BLaER1 treated with 17β-estradiol and CSF1 and Interleukin-3, amounts not matched to agents 10 nM and 100 nM (cell line): Measurements from ENCODE around the gene TENM4.
A peak's percentile ranks its signal among the peaks of the same experiment; 100 is the strongest.

Experiments
- H3K27ac ChIP-seq, 11 experiments: shearing (Covaris generic); formaldehyde crosslinking; 2 replicates each; pipeline ENCODE4 v1.8.1; 2022
- H3K27me3 ChIP-seq, 11 experiments: shearing (Covaris generic); formaldehyde crosslinking; 2 replicates each; pipeline ENCODE4 v1.8.1; 2022
- H3K36me3 ChIP-seq, 11 experiments: shearing (Covaris generic); formaldehyde crosslinking; 2 replicates each; pipeline ENCODE4 v1.8.1; 2022
- H3K4me1 ChIP-seq, 10 experiments: shearing (Covaris generic); formaldehyde crosslinking; 2 replicates each; pipeline ENCODE4 v1.8.1; 2022
- H3K4me2 ChIP-seq, 11 experiments: shearing (Covaris generic); formaldehyde crosslinking; 2 replicates each; pipeline ENCODE4 v1.8.1; 2022
- H3K4me3 ChIP-seq, 10 experiments: shearing (Covaris generic); formaldehyde crosslinking; 2 replicates each; pipeline ENCODE4 v1.8.1; 2022
- H3K9ac ChIP-seq, 11 experiments: shearing (Covaris generic); formaldehyde crosslinking; 2 replicates each; pipeline ENCODE4 v1.8.1; 2022
- H3K9me3 ChIP-seq, 11 experiments: shearing (Covaris generic); formaldehyde crosslinking; replicated peaks in 1 of 11; 2 replicates each; pipeline ENCODE4 v1.8.1; 2022
- H4K20me1 ChIP-seq, 11 experiments: shearing (Covaris generic); formaldehyde crosslinking; 2 replicates each; pipeline ENCODE4 v1.8.1; 2022
- Cebpa-rat ChIP-seq, 11 experiments: shearing (Covaris generic); IDR thresholded peaks; 2 replicates each; pipeline ENCODE4 v1.8.1; 2022

Gene TENM4

GRCh38 chr11:78931891-78932290 lies 508.9 kb downstream of the TENM4 start:
- TF ChIP-seq Cebpa-rat (IDR thresholded peaks at IDR 0.05) = no peak
- Histone ChIP-seq H3K27ac (no peak overlapping the region), H3K9me3 (no peaks in the 10 kb centered on the region), H3K4me2 (no peak overlapping the region), H4K20me1 (no peaks in the 10 kb centered on the region), H3K4me3 (no peak overlapping the region), H3K27me3 (no peaks in the 10 kb centered on the region), H3K36me3 (no peaks in the 10 kb centered on the region), H3K4me1 (peaks cover 0 to 16% (median 10%) of the 10 kb centered on the region in 10 experiments; a peak in 15 of 20 replicates), H3K9ac (no peak overlapping the region)

GRCh38 chr11:78930810-78931523 lies 509.9 kb downstream of the TENM4 start:
- no peak overlapping the region for H3K9ac ChIP-seq
- H3K36me3 ChIP-seq = no peaks in the 10 kb centered on the region
- H4K20me1 ChIP-seq = no peaks in the 10 kb centered on the region
- H3K9me3 ChIP-seq = no peaks in the 10 kb centered on the region
- H3K4me2 ChIP-seq = no peak overlapping the region
- no peak overlapping the region for H3K27ac ChIP-seq
- no peak for TF ChIP-seq Cebpa-rat (IDR thresholded peaks at IDR 0.05)
- peaks cover 0 to 10% (median 9%) of the 10 kb centered on the region in 10 experiments; a peak in 15 of 20 replicates for H3K4me1 ChIP-seq
- H3K27me3 ChIP-seq = no peaks in the 10 kb centered on the region
- H3K4me3 ChIP-seq = no peak overlapping the region

GRCh38 chr11:78929906-78930220 lies 511.0 kb downstream of the TENM4 start:
- no peaks in the 10 kb centered on the region for H3K4me1 ChIP-seq
- no peaks in the 10 kb centered on the region for H3K36me3 ChIP-seq
- no peak overlapping the region for H3K4me3 ChIP-seq
- no peaks in the 10 kb centered on the region for H3K9me3 ChIP-seq
- H3K27me3 ChIP-seq = no peaks in the 10 kb centered on the region
- H4K20me1 ChIP-seq = no peaks in the 10 kb centered on the region
- no peak for TF ChIP-seq Cebpa-rat (IDR thresholded peaks at IDR 0.05)
- no peak overlapping the region for H3K27ac ChIP-seq
- H3K9ac ChIP-seq = no peak overlapping the region
- H3K4me2 ChIP-seq = no peak overlapping the region

GRCh38 chr11:78929207-78929905 lies 511.5 kb downstream of the TENM4 start:
- TF ChIP-seq Cebpa-rat (IDR thresholded peaks at IDR 0.05) = no peak
- Histone ChIP-seq H3K4me3 (no peak overlapping the region), H3K9ac (no peak overlapping the region), H3K4me2 (no peak overlapping the region), H3K4me1 (no peaks in the 10 kb centered on the region), H3K36me3 (no peaks in the 10 kb centered on the region), H3K9me3 (no peaks in the 10 kb centered on the region), H4K20me1 (no peaks in the 10 kb centered on the region), H3K27ac (no peak overlapping the region), H3K27me3 (no peaks in the 10 kb centered on the region)

GRCh38 chr11:78927511-78927910 lies 513.3 kb downstream of the TENM4 start:
- H3K4me3 ChIP-seq = no peak overlapping the region
- no peaks in the 10 kb centered on the region for H3K27me3 ChIP-seq
- H3K27ac ChIP-seq = no peak overlapping the region
- H3K9me3 ChIP-seq = no peaks in the 10 kb centered on the region
- peaks cover 0 to 8% (median under 1%) of the 10 kb centered on the region in 10 experiments; a peak in 5 of 20 replicates for H3K4me1 ChIP-seq
- H3K9ac ChIP-seq = no peak overlapping the region
- no peak overlapping the region for H3K4me2 ChIP-seq
- no peaks in the 10 kb centered on the region for H3K36me3 ChIP-seq
- peaks cover 0 to 3% (median 0%) of the 10 kb centered on the region in 11 experiments; a peak in 1 of 22 replicates for H4K20me1 ChIP-seq
- TF ChIP-seq Cebpa-rat (IDR thresholded peaks at IDR 0.05) = no peak

- Histone ChIP-seq H3K27me3 (no peaks in the 10 kb centered on the region), H3K27ac (no peak overlapping the region), H3K4me1 (peaks cover under 1 to 15% (median 6%) of the 10 kb centered on the region in 10 experiments; a peak in 16 of 20 replicates), H3K4me3 (no peak overlapping the region), H3K36me3 (no peaks in the 10 kb centered on the region), H3K9me3 (no peaks in the 10 kb centered on the region), H3K4me2 (no peak overlapping the region), H3K9ac (no peak overlapping the region), H4K20me1 (peaks cover 0 to 5% (median 0%) of the 10 kb centered on the region in 11 experiments; a peak in 2 of 22 replicates)
- TF ChIP-seq Cebpa-rat (IDR thresholded peaks at IDR 0.05) = no peak
These were observed 514.0 kb downstream of the TENM4 start for GRCh38 chr11:78926633-78927338.

- H4K20me1 ChIP-seq = peaks cover 0 to 10% (median 0%) of the 10 kb centered on the region in 11 experiments; a peak in 3 of 22 replicates
- TF ChIP-seq Cebpa-rat (IDR thresholded peaks at IDR 0.05) = no peak
- H3K9me3 ChIP-seq = no peaks in the 10 kb centered on the region
- no peak overlapping the region for H3K27ac ChIP-seq
- no peaks in the 10 kb centered on the region for H3K27me3 ChIP-seq
- no peak overlapping the region for H3K4me2 ChIP-seq
- no peak overlapping the region for H3K9ac ChIP-seq
- H3K4me3 ChIP-seq = no peak overlapping the region
- H3K36me3 ChIP-seq = no peaks in the 10 kb centered on the region
- peaks cover 8 to 27% (median 17%) of the 10 kb centered on the region in 10 experiments; a peak in 19 of 20 replicates for H3K4me1 ChIP-seq
These were observed 515.4 kb downstream of the TENM4 start for GRCh38 chr11:78925387-78925786.

- Histone ChIP-seq H3K4me2 (peak overlapping the region in 1 of 11 experiments; percentile 16; a peak in 1 of 22 replicates), H3K27me3 (no peaks in the 10 kb centered on the region), H3K27ac (no peak overlapping the region), H3K9ac (no peak overlapping the region), H3K9me3 (no peaks in the 10 kb centered on the region), H3K4me1 (peaks cover 8 to 27% (median 17%) of the 10 kb centered on the region in 10 experiments; a peak in 19 of 20 replicates), H3K4me3 (no peak overlapping the region), H3K36me3 (no peaks in the 10 kb centered on the region), H4K20me1 (peaks cover 0 to 10% (median 0%) of the 10 kb centered on the region in 11 experiments; a peak in 3 of 22 replicates)
- no peak for TF ChIP-seq Cebpa-rat (IDR thresholded peaks at IDR 0.05)
These were observed 517.8 kb downstream of the TENM4 start for GRCh38 chr11:78922859-78923625.
